Calu3 (cell line): ENCODE data around the gene SLC35F4. TPM values are rescaled to one million over a fixed set of nuclear protein-coding genes. Genes with fewer than 3 reads are reported as not detected.

Source experiments
- BruUV-seq: library from RNA; stranded (reverse); fragments of 400-500 nt; replicated peaks from 2 replicates; lab custom pipeline; 2021; lab: Mats Ljungman, UMichigan
- CTCF ChIA-PET: fragments of 300-600 bp; sonication (Branson Sonifier 250); formaldehyde crosslinking; loops from one replicate; lab custom pipeline; 2022; ENCODE audit warnings: antibody characterized with exemption; lab: Charles Lee
- DNase-seq: peaks from one replicate; pipeline ENCODE4 v3.0.0; 2022
- H3K27ac Mint-ChIP-seq: one replicate; pipeline ENCODE4 v1.8.0; 2022; ENCODE audit warnings: mixed read lengths; ENCODE audit not compliant: unreplicated experiment
- H3K27me3 Mint-ChIP-seq: one replicate; pipeline ENCODE4 v1.8.0; 2022; ENCODE audit warnings: mixed read lengths; ENCODE audit not compliant: unreplicated experiment
- H3K36me3 Mint-ChIP-seq: one replicate; pipeline ENCODE4 v1.8.0; 2022; ENCODE audit warnings: mild to moderate bottlenecking, moderate library complexity, mixed read lengths; ENCODE audit not compliant: insufficient read depth, unreplicated experiment
- H3K4me1 Mint-ChIP-seq: one replicate; pipeline ENCODE4 v1.8.0; 2022; ENCODE audit warnings: mild to moderate bottlenecking, low read depth, mixed read lengths; ENCODE audit not compliant: unreplicated experiment
- H3K4me3 Mint-ChIP-seq: one replicate; pipeline ENCODE4 v1.8.0; 2022; ENCODE audit warnings: mild to moderate bottlenecking, low read depth, moderate library complexity, mixed read lengths; ENCODE audit not compliant: unreplicated experiment
- H3K9me3 Mint-ChIP-seq: one replicate; pipeline ENCODE4 v1.8.0; 2022; ENCODE audit warnings: low read depth, mixed read lengths; ENCODE audit not compliant: unreplicated experiment
- CTCF ChIP-seq: fragments of 200-600 bp; IDR thresholded peaks from one replicate; pipeline ENCODE4 v1.8.0; 2022; ENCODE audit warnings: antibody characterized with exemption; ENCODE audit not compliant: unreplicated experiment
- intact Hi-C: fragments of 100-400 bp; cut with micrococcal nuclease; formaldehyde crosslinking; loops from one replicate; pipeline ENCODE4 v1.10.0; 2022; ENCODE audit not compliant: unreplicated experiment
- total RNA-seq: library from RNA; stranded (reverse); gene quantifications from 2 replicates; pipeline ENCODE4 v1.2.3, GENCODE V29; 2022

The SLC35F4 gene
- total RNA-seq, 1 experiment from 2014 or later, result not detected

DNA sequence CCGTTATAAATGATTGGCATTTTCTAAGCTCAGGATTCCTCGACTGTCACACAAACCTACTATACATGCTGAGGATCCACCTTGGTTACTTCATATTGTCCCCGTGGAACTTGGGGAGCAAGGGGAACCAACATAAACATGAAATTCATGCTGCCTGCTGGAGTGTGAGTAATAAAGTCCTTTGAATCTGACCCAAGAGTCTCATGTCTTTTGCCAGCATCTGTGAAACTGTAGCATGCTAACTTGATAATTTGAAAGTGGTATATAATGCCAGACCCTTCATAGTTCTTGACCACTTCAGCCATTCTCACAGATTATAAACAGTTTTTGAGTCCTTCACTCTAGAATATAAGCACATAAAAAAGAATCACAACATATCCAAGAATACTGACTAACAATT is 17.1 kb downstream of the SLC35F4 start:
- Mint-ChIP-seq H3K4me1 (no peaks in the 10 kb centered on the region), H3K9me3 (no peaks in the 10 kb centered on the region), H3K36me3 (no peaks in the 10 kb centered on the region), H3K27ac (no peak overlapping the region), H3K27me3 (peaks cover 37% of the 10 kb centered on the region), H3K4me3 (no peak overlapping the region)
- BruUV-seq, result no TSS peak
- no peak for TF ChIP-seq CTCF
- DNase-seq, result no peak
- intact Hi-C loops, result no loop called here
- CTCF ChIA-PET, result no interaction called here

GRCh38 chr14:57848353-57848752 is 17.5 kb downstream of the SLC35F4 start:
- Mint-ChIP-seq H3K27me3 (peaks cover 37% of the 10 kb centered on the region), H3K36me3 (no peaks in the 10 kb centered on the region), H3K9me3 (no peaks in the 10 kb centered on the region), H3K27ac (no peak overlapping the region), H3K4me3 (no peak overlapping the region), H3K4me1 (no peaks in the 10 kb centered on the region)
- CTCF ChIA-PET, result no interaction called here
- TF ChIP-seq CTCF, result no peak
- intact Hi-C loops, result no loop called here
- BruUV-seq, result no TSS peak
- DNase-seq, result no peak

- CTCF ChIA-PET, result no interaction called here
- no TSS peak for BruUV-seq
- H3K27ac Mint-ChIP-seq, result no peak overlapping the region
- H3K36me3 Mint-ChIP-seq, result no peaks in the 10 kb centered on the region
- no peaks in the 10 kb centered on the region for H3K4me1 Mint-ChIP-seq
- no peak for TF ChIP-seq CTCF
- H3K27me3 Mint-ChIP-seq, result peaks cover 38% of the 10 kb centered on the region
- no peaks in the 10 kb centered on the region for H3K9me3 Mint-ChIP-seq
- no peak for DNase-seq
- intact Hi-C loops, result no loop called here
- no peak overlapping the region for H3K4me3 Mint-ChIP-seq
These were observed 18.2 kb downstream of the SLC35F4 start for GRCh38 chr14:57847706-57848105.

DNA sequence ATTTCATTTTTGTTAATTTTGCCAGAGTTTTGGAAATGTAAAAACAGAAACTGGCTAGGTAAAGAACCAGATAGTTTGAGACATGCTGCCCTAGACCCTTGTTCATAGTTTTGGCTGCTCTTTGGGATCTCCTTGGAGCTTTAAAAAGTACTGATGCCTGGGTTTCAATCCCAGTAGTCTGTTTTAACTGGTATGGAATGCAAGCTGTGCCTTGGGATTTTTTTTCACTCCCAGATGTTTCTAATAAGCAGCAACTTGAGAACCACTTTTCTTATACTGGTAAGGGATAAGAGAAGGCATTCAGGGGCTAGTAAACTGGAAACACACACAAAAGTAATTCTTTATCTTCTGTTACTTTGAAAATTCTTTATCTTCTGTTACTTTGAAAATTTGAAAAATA is 18.8 kb downstream of the SLC35F4 start:
- CTCF ChIA-PET, result interaction anchor here (0.8 kb wide), 1 partner anchor 534 kb away, joined by 4 read pairs; no protein-coding TSS in a partner anchor
- no peaks in the 10 kb centered on the region for H3K4me1 Mint-ChIP-seq
- no peak overlapping the region for H3K4me3 Mint-ChIP-seq
- intact Hi-C loops, result no loop called here
- H3K9me3 Mint-ChIP-seq, result no peaks in the 10 kb centered on the region
- H3K36me3 Mint-ChIP-seq, result no peaks in the 10 kb centered on the region
- peaks cover 44% of the 10 kb centered on the region for H3K27me3 Mint-ChIP-seq
- BruUV-seq, result no TSS peak
- no peak overlapping the region for H3K27ac Mint-ChIP-seq
- DNase-seq, result no peak
- TF ChIP-seq CTCF, result no peak
